Measurements from ENCODE around the gene MCM9. TPM values are rescaled to one million over a fixed set of nuclear protein-coding genes. Genes with fewer than 3 reads are reported as not detected.

The MCM9 gene
- total RNA-seq, 1 donor from 2014 or later, result 29.0 TPM

- DNase-seq (ENCODE audit: low spot score), result no peak
- Mint-ChIP-seq H3K4me3 (no peak overlapping the region), H3K27me3 (ENCODE audit: insufficient read depth, low read depth) (no peaks in the 10 kb centered on the region), H3K36me3 (peaks cover 5% of the 10 kb centered on the region), H3K27ac (no peak overlapping the region), H3K9me3 (no peaks in the 10 kb centered on the region), H3K4me1 (no peaks in the 10 kb centered on the region)
- H3K36me3 ChIP-seq, result no peaks in the 10 kb centered on the region
- TF ChIP-seq CTCF (IDR thresholded peaks at IDR 0.05) (no peak), EZH2 (IDR thresholded peaks at IDR 0.05) (no peak), EZH2phosphoT487 (IDR thresholded peaks at IDR 0.05) (no peak)
- H3F3A ChIP-seq (ENCODE audit: low read depth), result no peaks in the 10 kb centered on the region
- no peak overlapping the region for H3K27ac ChIP-seq
- no peak overlapping the region for H3K4me2 ChIP-seq
- no peak overlapping the region for H3K9ac ChIP-seq
- H3K4me1 ChIP-seq, result no peaks in the 10 kb centered on the region
- H3K79me2 ChIP-seq (ENCODE audit: low read depth), result no peaks in the 10 kb centered on the region
- H3K9me3 ChIP-seq (ENCODE audit: low read depth), result no peaks in the 10 kb centered on the region
- H3K4me3 ChIP-seq, result no peak overlapping the region
- no peaks in the 10 kb centered on the region for H4K20me1 ChIP-seq (ENCODE audit: low read depth)
- no peaks in the 10 kb centered on the region for H3K27me3 ChIP-seq
- no peak overlapping the region for H2AFZ ChIP-seq (replicated peaks)
These were observed 47.1 kb upstream of the MCM9 start for GRCh38 chr6:118981884-118982574.

- Histone ChIP-seq H3F3A (ENCODE audit: low read depth) (no peaks in the 10 kb centered on the region), H2AFZ (replicated peaks) (no peak overlapping the region), H3K9ac (no peak overlapping the region), H3K4me1 (no peaks in the 10 kb centered on the region), H3K36me3 (no peaks in the 10 kb centered on the region), H3K9me3 (ENCODE audit: low read depth) (no peaks in the 10 kb centered on the region), H3K27ac (no peak overlapping the region), H3K4me3 (no peak overlapping the region), H3K4me2 (no peak overlapping the region), H4K20me1 (ENCODE audit: low read depth) (no peaks in the 10 kb centered on the region), H3K27me3 (no peaks in the 10 kb centered on the region), H3K79me2 (ENCODE audit: low read depth) (no peaks in the 10 kb centered on the region)
- no peak for DNase-seq (ENCODE audit: low spot score)
- peaks cover 10% of the 10 kb centered on the region for H3K36me3 Mint-ChIP-seq
- TF ChIP-seq CTCF (IDR thresholded peaks at IDR 0.05) (no peak), EZH2 (IDR thresholded peaks at IDR 0.05) (no peak), EZH2phosphoT487 (IDR thresholded peaks at IDR 0.05) (no peak)
- H3K4me1 Mint-ChIP-seq, result no peaks in the 10 kb centered on the region
- no peak overlapping the region for H3K4me3 Mint-ChIP-seq
- H3K27ac Mint-ChIP-seq, result no peak overlapping the region
- H3K9me3 Mint-ChIP-seq, result no peaks in the 10 kb centered on the region
- H3K27me3 Mint-ChIP-seq (ENCODE audit: insufficient read depth, low read depth), result no peaks in the 10 kb centered on the region
These were observed 45.1 kb upstream of the MCM9 start for GRCh38 chr6:118980063-118980462.

- H2AFZ ChIP-seq (replicated peaks), result no peak overlapping the region
- H3K36me3 ChIP-seq, result peaks cover 3% of the 10 kb centered on the region
- no peaks in the 10 kb centered on the region for H3K4me1 ChIP-seq
- Mint-ChIP-seq H3K27ac (no peak overlapping the region), H3K27me3 (ENCODE audit: insufficient read depth, low read depth) (no peaks in the 10 kb centered on the region), H3K9me3 (no peaks in the 10 kb centered on the region), H3K4me1 (no peaks in the 10 kb centered on the region), H3K36me3 (peaks cover 8% of the 10 kb centered on the region), H3K4me3 (no peak overlapping the region)
- H3K79me2 ChIP-seq (ENCODE audit: low read depth), result no peaks in the 10 kb centered on the region
- no peak overlapping the region for H3K9ac ChIP-seq
- TF ChIP-seq CTCF (IDR thresholded peaks at IDR 0.05) (no peak), EZH2phosphoT487 (IDR thresholded peaks at IDR 0.05) (no peak), EZH2 (IDR thresholded peaks at IDR 0.05) (no peak)
- no peaks in the 10 kb centered on the region for H3K9me3 ChIP-seq (ENCODE audit: low read depth)
- H3K27me3 ChIP-seq, result no peaks in the 10 kb centered on the region
- H3K4me2 ChIP-seq, result no peak overlapping the region
- H3F3A ChIP-seq (ENCODE audit: low read depth), result no peaks in the 10 kb centered on the region
- no peaks in the 10 kb centered on the region for H4K20me1 ChIP-seq (ENCODE audit: low read depth)
- no peak overlapping the region for H3K4me3 ChIP-seq
- H3K27ac ChIP-seq, result no peak overlapping the region
- no peak for DNase-seq (ENCODE audit: low spot score)
These were observed 39.8 kb upstream of the MCM9 start for GRCh38 chr6:118974790-118975189.
